Muscle of arm (tissue), 12 donors: ENCODE data around the gene ZNF436. TPM values are rescaled to one million over a fixed set of nuclear protein-coding genes. Genes with fewer than 3 reads are reported as not detected.

Experiments
- DNase-seq: peaks from one replicate; pipeline ENCODE4 v3.0.0-alpha.2; 2013
- polyA plus RNA-seq, 12 donors: library from polyadenylated mRNA; unstranded; fragments of 120-200 nt; gene quantifications; one replicate each; pipeline ENCODE4 v1.2.1, GENCODE V29; 2013; ENCODE audit not compliant: insufficient read length in 12 of 12

Gene ZNF436
- polyA plus RNA-seq, 12 donors: 37.4 to 55.5 (median 48.8) TPM; not detected in 1

DNA sequence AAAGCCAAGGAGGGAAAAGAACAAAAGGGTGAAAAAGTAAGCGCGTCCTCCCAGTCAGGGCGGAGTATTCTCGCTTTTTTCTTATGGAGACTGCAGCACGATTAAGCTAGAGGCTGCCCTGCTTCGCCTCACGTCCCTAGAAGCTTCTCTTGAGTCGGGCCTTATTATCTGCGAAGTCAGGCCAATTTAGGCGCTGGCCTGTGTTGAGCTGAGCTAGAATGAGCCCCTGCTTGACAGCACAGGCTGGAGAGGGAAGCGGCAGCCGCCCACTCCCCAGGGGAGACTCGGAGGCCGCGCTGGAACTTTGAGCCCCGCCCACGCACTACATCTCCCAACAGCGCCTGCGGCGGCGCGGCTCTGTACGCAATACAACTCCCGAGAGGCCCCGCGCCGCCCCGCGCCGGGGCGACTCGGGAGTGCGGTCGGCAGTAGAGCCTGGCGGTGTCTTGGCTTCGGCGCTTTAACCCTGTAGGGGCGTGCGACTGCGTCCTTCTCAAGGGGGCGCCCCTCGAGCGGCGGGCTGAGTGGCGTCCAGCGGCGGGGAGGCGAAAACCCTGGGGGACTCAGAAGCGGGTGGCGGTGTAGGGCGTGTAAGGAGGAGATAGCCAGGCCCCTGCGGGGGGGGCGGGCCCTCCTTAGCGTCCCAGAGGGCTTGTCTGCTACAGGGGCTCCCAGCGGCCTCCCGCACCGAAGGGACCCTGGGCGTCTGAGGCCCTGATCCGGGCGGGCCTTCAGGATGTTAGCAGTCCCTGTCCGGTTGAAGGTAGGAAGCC lies 888 bp downstream of the ZNF436 start:
- peak; percentile 94 for DNase-seq

- peak; percentile 98 for DNase-seq
Measured at GRCh38 chr1:23367791-23368561, 1.7 kb downstream of the ZNF436 start.

- no peak for DNase-seq
Measured at GRCh38 chr1:23367451-23367790, 2.2 kb downstream of the ZNF436 start.

GRCh38 chr1:23366598-23366997 lies 3.0 kb downstream of the ZNF436 start:
- no peak for DNase-seq

GRCh38 chr1:23366146-23366545 lies 3.5 kb downstream of the ZNF436 start:
- no peak for DNase-seq

DNA sequence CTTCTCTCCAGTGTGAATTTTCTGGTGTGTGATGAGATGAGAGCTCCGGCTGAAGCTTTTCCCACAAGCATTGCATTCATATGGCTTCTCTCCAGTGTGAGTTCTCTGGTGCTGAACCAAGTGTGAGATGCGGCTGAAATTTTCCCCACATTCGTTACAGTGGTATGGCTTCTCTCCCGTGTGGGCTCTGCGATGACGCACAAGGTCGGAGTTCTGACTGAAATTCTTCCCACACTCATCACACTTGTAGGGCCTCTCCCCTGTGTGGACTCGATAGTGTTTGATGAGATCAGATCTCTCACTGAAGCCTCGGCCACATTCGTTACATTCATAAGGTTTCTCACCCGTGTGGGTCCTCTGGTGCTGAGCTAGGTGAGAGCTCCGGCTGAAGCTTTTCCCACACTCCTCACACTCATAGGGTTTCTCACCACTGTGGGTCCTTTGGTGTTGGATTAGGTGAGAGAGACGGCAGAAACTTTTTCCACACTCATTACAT lies 7.4 kb downstream of the ZNF436 start:
- no peak for DNase-seq

DNA sequence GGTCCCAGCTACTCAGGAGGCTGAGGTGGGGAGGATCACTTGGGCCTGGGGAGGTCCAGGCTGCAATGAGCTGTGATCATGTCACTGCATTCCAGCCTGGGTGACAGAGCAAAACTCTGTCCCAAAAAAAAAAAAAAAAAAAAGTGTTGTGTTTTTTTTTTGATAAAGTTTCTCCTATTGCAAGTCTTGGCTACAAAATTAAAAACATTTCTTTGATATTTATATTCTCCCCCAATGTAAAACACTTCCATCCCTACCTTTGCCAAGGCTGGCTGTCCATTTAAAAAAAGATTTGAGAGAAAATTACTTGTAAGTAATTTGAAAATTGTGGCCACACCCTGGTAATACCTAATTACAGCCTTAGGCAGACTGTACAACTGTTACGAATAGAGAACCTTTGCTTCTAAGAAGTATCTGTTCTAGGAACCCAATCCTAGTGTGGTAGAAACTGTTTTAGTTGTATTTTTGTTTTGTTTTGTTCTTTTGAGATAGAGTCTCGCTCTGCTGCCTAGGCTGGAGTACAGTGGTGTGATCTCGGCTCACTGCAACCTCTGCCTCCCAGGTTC lies 11.2 kb downstream of the ZNF436 start:
- no peak for DNase-seq

- peak; percentile 75 for DNase-seq
Measured at GRCh38 chr1:23357138-23357908, 12.3 kb downstream of the ZNF436 start.

DNA sequence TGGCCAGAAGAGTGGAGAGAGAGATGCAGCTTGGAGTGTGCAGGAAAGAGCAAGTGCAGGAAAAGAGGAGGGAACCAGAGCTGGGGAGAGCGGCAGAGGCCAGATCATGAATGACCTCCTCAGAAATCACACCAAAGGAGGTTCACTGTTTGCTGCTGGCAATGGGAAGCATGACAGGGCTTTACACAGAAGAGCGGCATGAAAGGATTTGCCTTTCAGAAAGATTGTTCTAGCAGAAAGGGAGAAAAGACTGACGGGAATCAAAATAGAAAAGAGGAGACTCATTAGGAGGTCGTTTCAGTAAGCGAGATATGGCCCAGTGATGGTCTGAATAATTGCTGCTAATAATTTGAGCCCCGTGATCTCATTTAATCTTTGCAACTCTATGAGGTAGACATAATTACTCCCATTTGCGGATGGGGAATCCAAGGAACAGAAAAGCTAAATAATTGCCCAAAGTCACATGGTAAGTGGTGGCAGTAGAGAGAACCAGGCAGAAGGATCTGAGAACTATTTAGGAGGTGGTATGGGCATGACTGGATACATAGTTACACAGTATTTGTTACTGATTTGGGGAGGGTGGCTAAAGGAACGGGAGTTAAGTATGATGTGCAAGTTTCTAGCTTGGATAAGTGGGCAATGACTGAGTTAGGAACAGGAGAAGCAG lies 13.0 kb downstream of the ZNF436 start:
- DNase-seq: no peak

- no peak for DNase-seq
Measured at GRCh38 chr1:23354245-23354644, 15.4 kb downstream of the ZNF436 start.

GRCh38 chr1:23352096-23352695 lies 17.4 kb downstream of the ZNF436 start:
- DNase-seq: no peak

GRCh38 chr1:23345920-23346319 lies 23.7 kb downstream of the ZNF436 start:
- no peak for DNase-seq

- DNase-seq: no peak
Measured at GRCh38 chr1:23344987-23345472, 24.6 kb downstream of the ZNF436 start.

DNA sequence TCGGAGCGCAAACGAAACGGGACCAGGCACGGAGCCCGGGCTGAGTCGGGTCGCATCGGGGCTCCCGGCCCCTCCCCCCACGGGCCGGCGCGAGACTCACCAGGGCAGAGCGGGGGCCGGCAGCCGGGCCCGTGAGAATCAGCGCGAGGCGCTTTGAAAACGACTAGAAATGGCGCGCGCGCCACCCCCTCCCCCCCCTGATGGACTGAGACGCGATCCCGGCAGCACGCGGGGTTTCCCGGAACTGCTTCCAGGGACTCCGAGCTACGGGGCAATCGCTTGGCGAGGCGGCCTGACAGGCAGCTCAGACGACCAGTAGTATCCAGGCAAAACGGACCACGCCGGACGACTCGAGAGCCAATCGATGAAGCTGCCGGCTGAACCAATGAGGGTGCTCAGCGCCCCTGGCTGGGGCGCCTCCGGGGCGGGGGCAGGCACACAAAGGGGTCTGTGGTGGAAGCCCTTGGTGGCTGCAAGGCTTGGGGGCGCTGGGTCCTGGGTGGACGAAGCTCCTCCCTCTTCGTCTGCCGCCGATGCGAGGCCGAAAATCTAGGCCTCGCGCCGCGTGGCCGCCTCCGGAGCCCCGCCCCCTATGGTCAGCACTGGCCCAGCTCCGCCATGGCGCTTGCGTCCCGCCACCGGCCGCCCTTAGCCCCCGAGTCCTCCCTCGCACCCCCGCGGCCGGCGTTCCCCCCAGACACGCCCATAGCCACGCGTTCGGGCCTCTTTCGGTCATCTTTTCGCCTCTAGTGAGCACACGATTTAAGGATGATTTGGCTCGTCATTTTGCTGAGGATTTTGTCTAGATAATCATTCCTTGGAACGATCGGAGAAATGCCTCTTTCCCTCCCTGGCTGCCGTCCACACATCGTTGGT lies 25.3 kb downstream of the ZNF436 start, which contains the start of gene HNRNPR:
Gene HNRNPR (minus strand): TSS at position 174 of the 876 bp plus-strand sequence. CDS start 3,276 bp downstream, outside the sequence.
- DNase-seq: peak; percentile 100

DNA sequence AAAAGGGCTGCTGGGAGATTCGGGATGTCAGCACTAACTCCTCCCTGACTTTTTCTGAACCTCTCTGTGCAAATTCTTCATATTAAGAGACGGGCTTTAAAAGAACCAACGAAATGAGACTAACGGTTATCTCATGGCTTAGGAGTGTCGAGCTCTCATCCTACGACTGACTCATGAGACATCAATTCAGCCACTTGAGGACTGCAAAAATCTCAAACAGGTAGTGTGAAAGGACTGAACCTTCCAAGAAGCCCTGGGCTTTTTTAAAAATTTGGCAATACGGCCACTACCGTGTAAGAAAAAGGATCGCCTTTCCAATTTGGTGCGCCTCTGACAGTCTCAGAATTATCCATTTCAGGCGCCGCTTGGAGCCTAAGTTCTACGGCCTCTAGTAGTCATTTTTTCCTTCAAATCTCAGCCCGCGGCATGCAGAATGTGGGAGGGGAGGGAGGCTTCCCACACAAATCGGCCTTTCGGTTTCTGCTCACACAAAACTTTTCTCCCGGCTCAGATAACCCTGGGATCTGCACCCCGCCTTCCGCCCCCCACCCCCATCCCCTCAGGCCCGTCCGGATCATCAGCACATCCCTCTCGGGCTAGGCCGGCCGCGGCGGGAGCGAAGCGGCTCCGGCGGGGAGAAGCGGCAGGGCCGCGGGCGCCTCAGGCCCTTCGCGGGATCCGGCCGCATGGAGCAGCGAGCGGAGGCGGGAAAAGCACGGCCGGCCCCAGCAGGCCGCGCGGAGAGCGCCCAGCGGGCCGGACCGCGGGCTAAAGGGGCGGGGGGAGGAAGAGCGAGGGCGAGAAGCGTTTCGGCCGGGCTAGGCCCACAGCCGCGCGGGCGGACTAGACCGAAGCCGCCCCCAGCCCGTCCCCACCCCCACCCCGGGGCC lies 26.2 kb downstream of the ZNF436 start:
- peak; percentile 50 for DNase-seq

DNA sequence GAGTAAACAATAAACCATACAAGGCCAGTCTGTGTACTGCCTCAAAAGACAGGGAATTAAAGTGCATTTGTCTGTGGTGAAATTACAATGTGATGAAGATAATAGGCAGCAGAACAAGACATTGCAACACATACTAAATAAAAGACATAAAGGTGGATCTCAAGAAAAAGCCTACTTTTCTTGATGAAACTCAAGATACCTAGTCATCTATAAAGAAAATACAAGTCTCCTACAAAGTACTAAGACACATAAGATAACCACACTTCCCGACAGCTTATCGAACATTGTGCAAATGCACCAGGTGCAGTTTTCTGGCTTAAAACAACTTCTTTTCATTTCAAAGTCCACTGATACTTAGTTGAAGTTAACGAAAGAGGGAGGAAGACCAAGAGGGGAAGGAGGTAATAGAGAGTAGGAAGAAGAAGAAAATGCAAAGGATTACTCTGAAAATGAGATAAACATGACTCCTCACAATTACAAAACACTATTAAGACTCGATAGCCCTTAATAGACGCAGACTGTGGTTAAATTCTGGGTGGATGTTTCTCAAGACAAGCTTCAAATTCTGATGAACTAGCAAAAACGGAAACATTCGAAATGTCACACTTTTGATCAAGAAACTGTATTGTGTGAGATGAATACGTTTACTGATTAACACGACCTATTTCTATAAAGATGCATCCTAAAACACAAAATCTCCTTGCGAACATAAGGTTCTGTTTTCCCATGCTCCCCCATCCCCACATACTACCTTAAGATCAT lies 27.5 kb downstream of the ZNF436 start:
- DNase-seq: no peak

GRCh38 chr1:23339632-23340031 lies 30.0 kb downstream of the ZNF436 start:
- no peak for DNase-seq

DNA sequence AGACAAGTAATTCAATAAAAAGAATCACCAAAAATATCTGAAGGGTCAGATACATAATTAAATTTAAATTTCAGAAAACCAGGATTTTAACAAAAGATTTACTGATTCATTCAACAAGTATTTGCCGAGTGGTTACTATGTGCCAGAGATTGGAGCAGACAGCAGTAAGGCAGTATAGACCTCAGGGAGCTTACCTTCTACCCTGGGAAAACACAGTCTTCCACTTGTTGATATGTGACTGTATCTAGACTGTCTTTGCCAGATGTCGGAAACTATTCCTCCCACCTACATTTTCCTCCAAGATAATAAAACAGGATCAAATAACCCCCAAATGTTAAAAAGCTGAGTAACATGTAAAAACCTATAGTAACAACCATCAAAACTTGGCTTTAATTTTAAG lies 31.8 kb downstream of the ZNF436 start:
- DNase-seq: no peak
